ENCODE data around the gene SSH2.

The SSH2 gene

DNA sequence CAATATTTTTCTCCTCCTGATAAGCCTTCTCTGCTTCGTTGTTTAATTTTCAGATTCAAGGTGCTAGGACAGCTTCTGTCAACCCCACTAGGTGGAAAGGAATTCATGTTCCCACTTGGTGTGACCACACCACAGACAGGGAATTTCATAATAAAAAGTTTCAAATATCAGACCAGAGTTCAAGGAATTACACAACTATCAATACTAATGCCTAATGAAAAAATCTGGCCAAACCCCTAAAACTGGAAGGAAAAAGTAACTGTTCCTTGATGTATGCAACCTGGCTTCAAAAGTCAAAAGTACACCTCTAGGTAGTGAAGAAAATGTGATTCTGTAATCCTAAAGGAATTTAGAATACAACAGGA is 219.5 kb downstream of the SSH2 start:
- Histone ChIP-seq H3K9me3 (replicated peaks; ENCODE audit: low read length) (no peaks in the 10 kb centered on the region), H3K9ac (ENCODE audit: low read depth, low read length) (no peak overlapping the region), H3K4me1 (ENCODE audit: control insufficient read depth, insufficient read depth, low read length) (peaks cover 33% of the 10 kb centered on the region), H3K4me3 (ENCODE audit: low read length) (no peak overlapping the region), H3K4me2 (ENCODE audit: low read length) (peak overlapping the region; percentile 55), H3K27me3 (ENCODE audit: control insufficient read depth, insufficient read depth, low read length) (no peaks in the 10 kb centered on the region), H3K36me3 (ENCODE audit: insufficient read depth, low read length) (no peaks in the 10 kb centered on the region)

DNA sequence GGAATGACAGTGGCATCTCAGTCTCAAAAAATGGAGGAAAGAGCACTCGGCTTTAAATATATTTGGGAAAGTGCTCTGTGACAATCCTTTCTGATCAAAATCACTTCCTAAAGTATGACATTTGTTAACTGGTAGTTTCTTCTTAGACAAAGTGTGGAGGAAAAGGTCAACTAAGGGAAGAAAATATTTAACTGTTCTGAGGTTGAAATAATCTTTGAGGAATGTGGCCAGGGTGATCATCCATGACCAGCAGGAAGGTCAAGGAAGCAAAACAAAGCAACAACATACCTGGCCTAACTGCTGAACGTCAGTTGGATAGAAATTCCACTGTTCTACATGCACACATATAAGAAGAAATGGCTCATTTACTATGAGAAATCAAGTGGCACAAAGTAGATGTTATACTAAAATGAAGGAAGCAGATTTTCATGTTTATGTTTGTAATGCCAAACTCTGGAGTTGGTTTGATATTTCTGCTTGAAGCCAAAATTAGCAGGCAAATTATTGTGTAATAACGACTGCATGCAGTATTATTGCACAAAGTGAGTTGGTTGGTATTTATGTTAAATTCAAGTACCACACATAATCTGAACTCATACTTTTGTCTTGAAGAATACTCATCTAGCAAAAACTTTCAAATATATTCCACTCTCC is 220.0 kb downstream of the SSH2 start:
- H3K4me3 ChIP-seq (ENCODE audit: low read length): no peak overlapping the region
- peaks cover 33% of the 10 kb centered on the region for H3K4me1 ChIP-seq (ENCODE audit: control insufficient read depth, insufficient read depth, low read length)
- H3K9ac ChIP-seq (ENCODE audit: low read depth, low read length): no peak overlapping the region

DNA sequence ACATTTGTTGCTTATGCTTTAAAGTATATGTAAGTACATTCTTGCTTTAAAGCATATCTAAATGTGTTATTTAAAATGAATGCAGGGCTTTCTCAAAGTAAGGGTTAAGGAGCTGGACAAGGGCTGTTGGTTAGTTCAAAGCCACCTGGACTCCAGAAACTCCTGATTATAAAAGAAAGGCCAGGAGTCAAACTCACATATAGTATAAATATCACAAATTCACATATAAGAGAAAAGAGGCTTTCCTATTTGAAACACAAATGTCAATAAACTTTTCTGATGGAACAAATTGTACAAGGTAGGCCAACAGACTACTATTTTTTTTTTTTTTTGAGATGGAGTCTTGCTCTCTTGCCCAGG is 222.8 kb downstream of the SSH2 start:
- Histone ChIP-seq H3K4me2 (ENCODE audit: low read length) (no peak overlapping the region), H3K4me1 (ENCODE audit: control insufficient read depth, insufficient read depth, low read length) (peaks cover 33% of the 10 kb centered on the region), H3K27me3 (ENCODE audit: control insufficient read depth, insufficient read depth, low read length) (no peaks in the 10 kb centered on the region), H3K9ac (ENCODE audit: low read depth, low read length) (no peak overlapping the region), H3K4me3 (ENCODE audit: low read length) (no peak overlapping the region), H3K36me3 (ENCODE audit: insufficient read depth, low read length) (no peaks in the 10 kb centered on the region), H3K9me3 (replicated peaks; ENCODE audit: low read length) (no peaks in the 10 kb centered on the region)

More for the DNA sequence above, 220.0 kb downstream of the SSH2 start:
- Histone ChIP-seq H3K36me3 (ENCODE audit: insufficient read depth, low read length) (no peaks in the 10 kb centered on the region), H3K9me3 (replicated peaks; ENCODE audit: low read length) (no peaks in the 10 kb centered on the region), H3K27me3 (ENCODE audit: control insufficient read depth, insufficient read depth, low read length) (no peaks in the 10 kb centered on the region), H3K4me2 (ENCODE audit: low read length) (peak overlapping the region; percentile 55)

DNA sequence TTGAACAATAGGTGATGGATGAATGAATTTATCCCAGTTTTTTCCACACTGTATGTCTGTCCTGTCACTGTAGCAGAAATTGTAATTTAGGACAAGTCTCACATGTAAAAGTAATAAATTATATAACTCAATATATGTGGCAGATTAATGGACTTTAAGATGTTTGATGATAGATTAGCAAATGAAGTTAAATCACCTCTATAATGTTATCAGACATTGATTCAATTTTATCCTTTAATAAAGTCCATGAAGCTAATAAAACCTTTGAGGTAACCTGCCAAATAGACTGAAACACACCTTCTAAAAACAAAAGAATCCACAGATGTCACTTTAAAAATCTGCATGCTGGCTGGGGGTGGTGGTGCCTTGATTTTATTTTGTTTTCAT is 224.0 kb downstream of the SSH2 start:
- no peaks in the 10 kb centered on the region for H3K27me3 ChIP-seq (ENCODE audit: control insufficient read depth, insufficient read depth, low read length)
- H3K4me3 ChIP-seq (ENCODE audit: low read length): no peak overlapping the region
- no peak overlapping the region for H3K9ac ChIP-seq (ENCODE audit: low read depth, low read length)
- no peaks in the 10 kb centered on the region for H3K9me3 ChIP-seq (replicated peaks; ENCODE audit: low read length)
- no peaks in the 10 kb centered on the region for H3K36me3 ChIP-seq (ENCODE audit: insufficient read depth, low read length)
- peaks cover 29% of the 10 kb centered on the region for H3K4me1 ChIP-seq (ENCODE audit: control insufficient read depth, insufficient read depth, low read length)
- H3K4me2 ChIP-seq (ENCODE audit: low read length): peak overlapping the region; percentile 12

DNA sequence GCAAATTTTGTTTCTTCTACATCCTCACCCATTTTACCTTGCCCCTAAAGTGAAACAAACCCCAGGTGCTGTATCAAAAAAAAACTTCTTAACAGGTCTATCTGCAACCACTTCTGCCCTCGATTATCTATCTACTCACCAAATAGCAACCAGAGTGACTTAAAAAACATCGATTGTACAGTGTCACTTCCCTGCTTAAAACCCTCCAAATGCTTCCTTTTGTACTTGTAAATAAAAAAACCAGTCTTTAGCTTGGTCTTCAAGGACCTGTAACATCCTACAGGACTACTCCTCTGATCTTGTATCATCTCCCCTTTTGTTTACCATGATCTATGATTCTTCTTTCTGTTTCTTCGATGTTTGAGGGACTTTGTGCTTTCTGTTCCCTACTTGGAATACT is 224.6 kb downstream of the SSH2 start:
- Histone ChIP-seq H3K4me3 (ENCODE audit: low read length) (no peak overlapping the region), H3K36me3 (ENCODE audit: insufficient read depth, low read length) (no peaks in the 10 kb centered on the region), H3K4me1 (ENCODE audit: control insufficient read depth, insufficient read depth, low read length) (peaks cover 22% of the 10 kb centered on the region)

DNA sequence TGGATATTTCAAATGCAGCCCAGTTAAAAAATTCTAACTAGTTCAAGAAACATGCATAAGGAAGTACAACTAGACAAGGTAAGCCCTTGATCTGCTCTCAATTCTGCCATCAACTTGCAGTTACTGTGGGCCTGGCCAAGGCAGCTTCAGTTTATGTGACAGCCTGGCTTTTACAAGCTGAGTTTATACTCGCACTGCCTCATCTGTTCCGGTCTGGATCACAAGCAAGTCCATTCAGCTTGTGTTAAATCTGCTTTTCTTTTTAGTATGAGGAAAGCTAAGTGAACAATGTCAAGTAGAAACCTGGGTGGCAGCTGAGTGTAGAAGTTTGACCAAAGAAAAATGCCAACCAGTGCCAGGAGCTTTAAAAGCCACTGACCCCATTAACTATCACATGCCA is 230.7 kb downstream of the SSH2 start:
- Histone ChIP-seq H3K4me2 (ENCODE audit: low read length) (no peak overlapping the region), H3K36me3 (ENCODE audit: insufficient read depth, low read length) (no peaks in the 10 kb centered on the region)

More for the DNA sequence above, 224.6 kb downstream of the SSH2 start:
- Histone ChIP-seq H3K4me2 (ENCODE audit: low read length) (no peak overlapping the region), H3K27me3 (ENCODE audit: control insufficient read depth, insufficient read depth, low read length) (no peaks in the 10 kb centered on the region), H3K9me3 (replicated peaks; ENCODE audit: low read length) (no peaks in the 10 kb centered on the region), H3K9ac (ENCODE audit: low read depth, low read length) (no peak overlapping the region)

DNA sequence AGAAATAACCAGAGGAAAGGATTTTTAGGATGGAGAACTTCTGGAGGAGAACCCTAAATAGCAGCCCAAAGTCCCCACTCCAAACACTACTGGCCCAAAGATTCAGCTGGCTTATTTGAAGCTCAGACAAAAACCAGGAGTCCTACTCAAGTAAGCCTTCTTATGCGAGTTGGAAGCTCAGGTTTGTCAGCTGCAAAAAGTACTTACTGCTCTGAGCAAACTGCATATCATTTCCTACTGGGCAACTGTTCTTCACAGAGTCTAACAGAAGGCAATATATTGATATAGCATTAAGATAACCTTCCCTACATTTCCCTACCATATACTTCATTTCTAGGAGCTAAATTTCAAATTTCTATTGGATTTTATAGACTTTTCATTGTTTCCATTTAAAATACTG is 231.2 kb downstream of the SSH2 start:
- no peak overlapping the region for H3K4me3 ChIP-seq (ENCODE audit: low read length)
- no peak overlapping the region for H3K4me2 ChIP-seq (ENCODE audit: low read length)
- H3K27me3 ChIP-seq (ENCODE audit: control insufficient read depth, insufficient read depth, low read length): no peaks in the 10 kb centered on the region
- no peak overlapping the region for H3K9ac ChIP-seq (ENCODE audit: low read depth, low read length)
- H3K4me1 ChIP-seq (ENCODE audit: control insufficient read depth, insufficient read depth, low read length): no peaks in the 10 kb centered on the region
- H3K9me3 ChIP-seq (replicated peaks; ENCODE audit: low read length): no peaks in the 10 kb centered on the region
- H3K36me3 ChIP-seq (ENCODE audit: insufficient read depth, low read length): peaks cover 4% of the 10 kb centered on the region

More for the DNA sequence above, 230.7 kb downstream of the SSH2 start:
- Histone ChIP-seq H3K9me3 (replicated peaks; ENCODE audit: low read length) (no peaks in the 10 kb centered on the region), H3K27me3 (ENCODE audit: control insufficient read depth, insufficient read depth, low read length) (no peaks in the 10 kb centered on the region), H3K9ac (ENCODE audit: low read depth, low read length) (no peak overlapping the region), H3K4me3 (ENCODE audit: low read length) (no peak overlapping the region), H3K4me1 (ENCODE audit: control insufficient read depth, insufficient read depth, low read length) (no peaks in the 10 kb centered on the region)

DNA sequence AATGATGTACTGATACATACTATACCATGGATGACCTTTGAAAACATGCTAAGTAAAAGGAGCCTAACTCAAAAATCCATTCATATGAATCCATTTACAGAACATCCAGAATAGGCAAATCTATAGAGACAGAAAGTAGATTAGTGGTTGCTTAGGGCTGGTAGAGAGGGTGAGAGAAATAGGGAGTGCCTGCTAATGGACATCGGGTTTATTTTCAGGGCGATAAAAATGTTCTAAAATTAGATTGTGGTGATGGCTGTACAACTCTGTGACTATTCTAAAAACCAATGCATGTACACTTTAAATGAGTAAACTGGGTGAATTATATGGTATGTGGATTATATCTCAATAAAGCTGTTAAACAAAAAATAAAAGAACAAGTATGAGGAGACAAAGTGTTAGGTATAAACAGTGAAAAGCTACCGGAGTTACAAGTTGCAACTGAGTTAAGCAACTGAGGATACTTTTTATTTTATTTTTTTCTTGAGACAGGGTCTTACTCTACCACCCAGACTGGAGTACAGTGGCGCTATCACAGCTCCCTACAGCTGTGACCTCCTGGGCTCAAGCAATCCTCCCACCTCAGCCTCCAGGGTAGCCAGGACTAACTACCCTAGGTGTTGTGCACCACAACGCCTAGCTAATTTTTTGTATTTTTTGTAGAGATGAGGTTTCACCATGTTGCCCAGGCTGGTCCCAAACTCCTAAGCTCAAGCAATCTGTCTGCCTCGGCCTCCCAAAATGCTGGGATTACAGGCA is 231.8 kb downstream of the SSH2 start:
- no peaks in the 10 kb centered on the region for H3K27me3 ChIP-seq (ENCODE audit: control insufficient read depth, insufficient read depth, low read length)
- H3K4me3 ChIP-seq (ENCODE audit: low read length): no peak overlapping the region
- no peak overlapping the region for H3K4me2 ChIP-seq (ENCODE audit: low read length)
- H3K36me3 ChIP-seq (ENCODE audit: insufficient read depth, low read length): peaks cover 4% of the 10 kb centered on the region
- H3K4me1 ChIP-seq (ENCODE audit: control insufficient read depth, insufficient read depth, low read length): no peaks in the 10 kb centered on the region
- H3K9me3 ChIP-seq (replicated peaks; ENCODE audit: low read length): no peaks in the 10 kb centered on the region
- H3K9ac ChIP-seq (ENCODE audit: low read depth, low read length): no peak overlapping the region

DNA sequence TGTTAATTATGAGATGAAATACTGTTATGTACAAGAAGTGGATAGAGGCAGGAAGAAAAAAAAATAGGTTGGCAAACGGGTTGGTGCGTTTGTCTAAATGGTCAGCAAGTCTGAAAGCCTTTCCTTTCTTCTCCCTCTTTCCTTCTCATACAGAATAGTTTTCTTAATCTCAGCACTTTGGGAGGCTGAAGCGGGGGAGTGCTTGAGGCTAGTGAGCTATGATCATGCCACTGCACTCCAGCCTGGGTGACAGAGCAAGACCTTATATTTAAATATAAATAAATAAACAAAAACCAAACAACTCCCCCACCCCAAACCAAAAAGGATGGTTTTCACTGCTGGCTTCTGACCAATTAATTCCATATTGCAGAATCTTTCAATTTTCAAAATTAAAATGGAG is 232.7 kb downstream of the SSH2 start:
- Histone ChIP-seq H3K36me3 (ENCODE audit: insufficient read depth, low read length) (peaks cover 4% of the 10 kb centered on the region), H3K27me3 (ENCODE audit: control insufficient read depth, insufficient read depth, low read length) (no peaks in the 10 kb centered on the region), H3K9me3 (replicated peaks; ENCODE audit: low read length) (no peaks in the 10 kb centered on the region), H3K4me3 (ENCODE audit: low read length) (no peak overlapping the region), H3K9ac (ENCODE audit: low read depth, low read length) (no peak overlapping the region), H3K4me2 (ENCODE audit: low read length) (no peak overlapping the region), H3K4me1 (ENCODE audit: control insufficient read depth, insufficient read depth, low read length) (peaks cover 4% of the 10 kb centered on the region)

DNA sequence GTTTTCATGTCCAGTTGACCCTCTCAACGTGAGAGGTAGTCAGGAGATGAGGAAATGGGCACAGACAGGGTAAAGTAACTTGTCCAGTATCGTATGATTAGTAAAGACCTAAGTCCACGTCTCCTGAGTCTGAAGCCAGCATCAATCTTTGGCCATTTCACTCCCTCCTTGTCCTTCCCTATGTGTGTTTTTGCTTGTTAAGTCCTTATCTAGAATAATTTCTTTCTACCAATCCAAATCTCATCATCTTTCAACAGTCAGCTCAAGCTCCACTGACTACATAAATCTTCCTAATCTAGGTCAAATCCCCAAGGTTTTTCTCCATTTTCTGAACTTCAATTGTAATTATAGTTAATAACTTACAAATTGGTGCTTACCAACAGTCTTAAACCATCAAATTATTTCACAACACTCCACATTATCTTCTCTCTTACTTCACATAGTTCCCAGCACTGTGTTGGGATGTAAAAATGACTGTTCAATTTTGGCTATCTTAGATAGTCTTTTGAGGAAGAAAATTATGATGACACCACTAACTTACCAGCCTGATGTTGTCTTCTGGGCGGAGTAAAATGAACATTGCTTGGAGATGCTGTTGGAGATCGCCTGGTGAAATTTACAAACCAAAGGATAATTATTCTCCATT is 235.0 kb downstream of the SSH2 start:
- Histone ChIP-seq H3K4me1 (ENCODE audit: control insufficient read depth, insufficient read depth, low read length) (peaks cover 8% of the 10 kb centered on the region), H3K9ac (ENCODE audit: low read depth, low read length) (no peak overlapping the region), H3K9me3 (replicated peaks; ENCODE audit: low read length) (no peaks in the 10 kb centered on the region), H3K36me3 (ENCODE audit: insufficient read depth, low read length) (peaks cover 4% of the 10 kb centered on the region), H3K4me2 (ENCODE audit: low read length) (no peak overlapping the region), H3K27me3 (ENCODE audit: control insufficient read depth, insufficient read depth, low read length) (no peaks in the 10 kb centered on the region), H3K4me3 (ENCODE audit: low read length) (no peak overlapping the region)

DNA sequence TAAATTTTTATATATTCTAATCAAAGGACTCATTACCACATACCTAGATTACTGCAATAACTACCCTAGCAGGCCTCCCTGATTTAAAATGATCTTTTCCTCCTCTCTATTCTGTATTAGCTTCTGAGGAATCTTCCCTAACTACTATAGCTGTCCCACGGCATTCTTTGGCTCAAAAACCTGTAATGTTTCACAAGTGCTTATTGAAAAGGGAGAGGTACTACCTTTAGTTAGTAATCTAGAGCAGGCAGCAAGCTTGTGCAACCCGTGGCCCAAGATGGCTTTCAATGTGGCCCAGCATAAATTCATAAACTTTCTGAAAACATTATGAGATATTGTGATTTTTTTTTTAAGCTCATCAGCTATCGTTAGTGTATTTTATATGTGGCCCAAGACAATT is 236.3 kb downstream of the SSH2 start:
- H3K4me2 ChIP-seq (ENCODE audit: low read length): no peak overlapping the region
- H3K36me3 ChIP-seq (ENCODE audit: insufficient read depth, low read length): peaks cover 4% of the 10 kb centered on the region
- H3K9ac ChIP-seq (ENCODE audit: low read depth, low read length): no peak overlapping the region
- no peak overlapping the region for H3K4me3 ChIP-seq (ENCODE audit: low read length)
- H3K4me1 ChIP-seq (ENCODE audit: control insufficient read depth, insufficient read depth, low read length): peaks cover 8% of the 10 kb centered on the region
- H3K9me3 ChIP-seq (replicated peaks; ENCODE audit: low read length): no peaks in the 10 kb centered on the region
- no peaks in the 10 kb centered on the region for H3K27me3 ChIP-seq (ENCODE audit: control insufficient read depth, insufficient read depth, low read length)

Measured in skeletal muscle satellite cell (primary cell).